Bronchial epithelial cell (primary cell): Measurements from ENCODE around the gene MTREX. TPM values are rescaled to one million over a fixed set of nuclear protein-coding genes. Genes with fewer than 3 reads are reported as not detected.
A peak's percentile ranks its signal among the peaks of the same experiment; 100 is the strongest.

Source experiments
- DNase-seq: peaks from one replicate; pipeline ENCODE4 v3.0.0-alpha.2; 2010; ENCODE audit warnings: low read depth
- FAIRE-seq: peaks from 2 replicates; lab custom pipeline; 2011; peaks lifted over from hg19 to GRCh38; lab: Jason Lieb, UNC
- H3K27me3 ChIP-seq: 2 replicates; pipeline ENCODE4 v1.5.1; 2011; ENCODE audit warnings: low read length; ENCODE audit not compliant: control insufficient read depth, insufficient read depth
- H3K36me3 ChIP-seq: 2 replicates; pipeline ENCODE4 v1.5.1; 2011; ENCODE audit warnings: low read length; ENCODE audit not compliant: control insufficient read depth, insufficient read depth
- H3K4me3 ChIP-seq: 2 replicates; pipeline ENCODE4 v1.5.1; 2011; ENCODE audit warnings: mild to moderate bottlenecking, low read depth, low read length, control low read depth
- total RNA-seq: library from RNA; depleted of rRNA; stranded (reverse); fragments of >200 nt; gene quantifications from 2 replicates; pipeline ENCODE4 v1.2.1, GENCODE V29; 2014
- TF ChIP-seq, protein P1 (sequence below): IDR thresholded peaks from 2 replicates; pipeline ENCODE4 v1.5.1; 2011; ENCODE audit warnings: mild to moderate bottlenecking, moderate library complexity, low read length, control low read depth, inconsistent platforms; ENCODE audit not compliant: insufficient read depth, severe bottlenecking

MTREX gene
- total RNA-seq, 1 donor from 2014 or later, result 82.1 TPM

DNA sequence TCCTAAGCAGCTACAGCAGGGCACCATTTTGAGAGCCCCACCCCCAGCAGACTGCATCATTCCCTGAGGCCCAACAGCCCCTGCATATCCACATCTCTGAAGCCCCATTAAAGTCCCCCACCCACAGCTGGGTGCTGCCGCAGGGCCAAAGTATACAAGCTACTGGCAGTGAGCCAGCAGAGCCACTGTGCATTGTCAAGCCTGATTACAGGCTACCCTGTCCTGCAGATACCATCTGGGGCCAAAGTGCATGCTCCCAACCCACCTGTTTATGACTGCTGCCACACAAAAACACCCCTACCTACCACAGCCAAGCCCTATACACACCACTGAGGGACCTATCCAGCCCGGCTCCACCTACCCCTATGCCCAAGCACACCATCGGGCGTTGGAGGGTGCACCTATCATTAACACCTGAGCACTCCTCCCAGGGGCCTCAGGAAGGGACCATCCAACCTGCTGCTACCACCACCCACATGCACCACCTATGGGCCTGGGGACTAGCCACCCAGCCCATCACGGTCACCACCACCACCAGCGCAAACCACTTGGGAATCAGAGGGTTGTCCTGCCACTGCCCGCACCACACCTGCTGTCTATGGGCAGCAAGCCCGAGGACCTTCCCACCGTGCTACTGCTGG, 121.9 kb downstream of the MTREX start:
- H3K27me3 ChIP-seq, result no peaks in the 10 kb centered on the region
- peaks cover 6% of the 10 kb centered on the region for H3K36me3 ChIP-seq
- TF ChIP-seq, protein P1, sequence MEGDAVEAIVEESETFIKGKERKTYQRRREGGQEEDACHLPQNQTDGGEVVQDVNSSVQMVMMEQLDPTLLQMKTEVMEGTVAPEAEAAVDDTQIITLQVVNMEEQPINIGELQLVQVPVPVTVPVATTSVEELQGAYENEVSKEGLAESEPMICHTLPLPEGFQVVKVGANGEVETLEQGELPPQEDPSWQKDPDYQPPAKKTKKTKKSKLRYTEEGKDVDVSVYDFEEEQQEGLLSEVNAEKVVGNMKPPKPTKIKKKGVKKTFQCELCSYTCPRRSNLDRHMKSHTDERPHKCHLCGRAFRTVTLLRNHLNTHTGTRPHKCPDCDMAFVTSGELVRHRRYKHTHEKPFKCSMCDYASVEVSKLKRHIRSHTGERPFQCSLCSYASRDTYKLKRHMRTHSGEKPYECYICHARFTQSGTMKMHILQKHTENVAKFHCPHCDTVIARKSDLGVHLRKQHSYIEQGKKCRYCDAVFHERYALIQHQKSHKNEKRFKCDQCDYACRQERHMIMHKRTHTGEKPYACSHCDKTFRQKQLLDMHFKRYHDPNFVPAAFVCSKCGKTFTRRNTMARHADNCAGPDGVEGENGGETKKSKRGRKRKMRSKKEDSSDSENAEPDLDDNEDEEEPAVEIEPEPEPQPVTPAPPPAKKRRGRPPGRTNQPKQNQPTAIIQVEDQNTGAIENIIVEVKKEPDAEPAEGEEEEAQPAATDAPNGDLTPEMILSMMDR, result no peak
- FAIRE-seq, result no peak
- no peak for DNase-seq
- H3K4me3 ChIP-seq, result no peak overlapping the region

DNA sequence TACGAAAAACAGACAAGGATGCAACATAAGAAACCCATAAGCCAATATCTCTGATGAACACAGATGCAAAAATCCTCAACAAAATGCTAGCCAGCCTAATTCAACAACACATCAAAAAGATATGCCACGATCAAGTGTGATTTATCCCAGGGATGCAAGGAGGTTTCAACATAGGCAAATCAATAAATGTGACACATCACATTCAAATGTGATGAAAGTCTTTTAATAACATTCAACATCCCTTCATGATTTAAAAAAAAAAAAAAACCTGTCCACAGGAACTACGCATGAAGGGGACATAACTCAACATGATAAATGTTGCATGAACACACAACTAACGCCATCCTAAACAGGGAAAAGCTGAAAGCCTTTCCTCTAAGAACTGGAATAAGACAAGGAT, 124.8 kb downstream of the MTREX start:
- Histone ChIP-seq H3K4me3 (no peak overlapping the region), H3K27me3 (no peaks in the 10 kb centered on the region), H3K36me3 (peaks cover 3% of the 10 kb centered on the region)
- TF ChIP-seq, protein P1, result no peak
- no peak for DNase-seq
- no peak for FAIRE-seq

DNA sequence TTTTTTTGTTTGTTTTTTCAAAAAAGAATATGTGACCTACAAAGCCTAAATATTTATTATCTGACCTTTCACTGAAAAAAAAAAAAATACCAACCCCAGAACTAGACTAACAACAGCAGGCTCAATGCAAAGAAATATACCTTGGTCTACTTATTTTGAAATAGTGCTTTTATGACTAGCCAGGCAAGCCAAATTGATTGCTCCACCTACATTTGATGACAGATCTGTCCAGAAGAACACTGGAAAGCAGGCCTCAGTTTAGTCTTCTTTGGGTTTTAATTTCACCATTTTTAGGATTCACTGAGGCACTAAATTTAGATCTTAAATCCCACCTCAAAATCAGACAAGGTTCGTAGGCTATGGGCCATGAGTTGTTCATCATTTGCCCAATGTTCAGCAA, 129.7 kb downstream of the MTREX start:
- DNase-seq (peak; percentile 18), FAIRE-seq (no peak)
- Histone ChIP-seq H3K36me3 (no peaks in the 10 kb centered on the region), H3K27me3 (no peaks in the 10 kb centered on the region), H3K4me3 (no peak overlapping the region)
- TF ChIP-seq, protein P1, result no peak

DNA sequence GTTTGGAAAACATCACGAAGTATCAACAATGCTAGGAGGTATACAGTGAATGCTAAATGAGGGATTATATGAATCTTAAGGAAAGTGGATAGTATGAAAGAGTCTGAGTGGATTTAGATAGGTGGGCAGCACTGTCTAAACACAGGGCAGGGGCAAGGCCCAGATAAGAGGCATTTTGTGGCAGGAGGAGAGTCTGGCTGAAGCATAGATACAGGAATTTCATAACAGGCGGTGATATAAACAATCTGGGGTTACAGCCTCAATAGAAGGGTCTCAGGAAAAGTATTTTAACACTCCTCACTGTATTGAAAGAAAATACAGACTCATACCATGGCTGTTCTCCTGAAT, 130.0 kb downstream of the MTREX start:
- no peaks in the 10 kb centered on the region for H3K27me3 ChIP-seq
- H3K36me3 ChIP-seq, result no peaks in the 10 kb centered on the region
- H3K4me3 ChIP-seq, result no peak overlapping the region
- DNase-seq, result no peak
- TF ChIP-seq, protein P1, result no peak
- FAIRE-seq, result no peak

DNA sequence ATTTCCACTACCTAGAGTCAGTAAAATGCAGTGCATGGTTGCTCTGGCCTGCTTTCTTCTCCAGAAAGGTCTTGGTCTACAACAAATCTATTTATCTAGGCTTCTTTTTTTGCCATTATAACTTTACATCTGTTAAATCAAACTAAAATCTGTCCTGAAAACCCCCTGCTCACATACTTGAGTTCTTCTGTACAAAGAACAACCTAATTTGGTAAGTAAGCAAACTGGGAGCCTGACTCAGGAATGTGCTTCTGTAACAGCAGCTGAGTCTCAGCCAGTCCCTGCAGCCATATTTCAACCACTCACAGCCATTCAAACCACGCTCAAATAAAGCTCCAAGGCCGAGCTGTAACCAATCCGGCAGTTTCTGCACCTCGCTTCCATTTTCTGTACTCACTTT, 131.2 kb downstream of the MTREX start:
- no peak for FAIRE-seq
- H3K36me3 ChIP-seq, result no peaks in the 10 kb centered on the region
- H3K27me3 ChIP-seq, result no peaks in the 10 kb centered on the region
- DNase-seq, result no peak
- TF ChIP-seq, protein P1, result no peak
- H3K4me3 ChIP-seq, result no peak overlapping the region

DNA sequence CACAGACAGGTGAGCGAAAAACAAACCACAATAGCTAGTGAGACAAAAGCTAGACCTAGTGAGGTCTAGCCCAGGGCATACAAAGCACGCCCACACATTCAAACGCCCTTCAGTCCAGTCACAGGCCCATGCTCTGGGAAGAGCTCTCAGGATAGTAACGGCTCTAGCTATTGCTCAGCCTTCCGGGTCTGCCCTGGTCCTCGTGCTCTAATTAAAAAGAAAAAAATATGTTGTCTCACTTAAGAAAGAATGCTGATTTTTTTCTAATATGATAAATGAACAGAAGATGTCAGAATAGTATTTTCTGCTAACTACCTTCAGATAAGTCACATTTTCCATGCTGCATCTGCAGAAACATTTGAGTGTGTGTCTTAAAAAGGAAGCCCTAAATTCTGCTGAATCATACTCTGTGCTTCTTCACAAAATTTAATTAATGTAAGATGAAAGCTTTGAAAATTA, 132.4 kb downstream of the MTREX start:
- DNase-seq, result no peak
- TF ChIP-seq, protein P1, result no peak
- no peaks in the 10 kb centered on the region for H3K36me3 ChIP-seq
- H3K27me3 ChIP-seq, result no peaks in the 10 kb centered on the region
- no peak overlapping the region for H3K4me3 ChIP-seq
- no peak for FAIRE-seq
